IMR-90 (cell line): ENCODE data around the gene CCNE1. TPM values are rescaled to one million over a fixed set of nuclear protein-coding genes. Genes with fewer than 3 reads are reported as not detected.
A peak's percentile ranks its signal among the peaks of the same experiment; 100 is the strongest.

Experiments used
- ATAC-seq: fragments of 200-7000 bp; cut with Tn5 transposase; 2 replicates; pipeline ENCODE4 v1.9.1; 2020; ENCODE audit warnings: low read depth, mild to moderate bottlenecking, moderate library complexity
- BruUV-seq: library from RNA; stranded (reverse); fragments of 400-500 nt; replicated peaks from 2 replicates; lab custom pipeline; 2021; lab: Mats Ljungman, UMichigan
- CTCF ChIA-PET: fragments of 300-600 bp; formaldehyde crosslinking; extraction: SDS; loops from one replicate; lab custom pipeline; 2021; ENCODE audit warnings: antibody characterized with exemption; lab: Yijun Ruan, JAX
- POLR2A ChIA-PET: fragments of 300-600 bp; sonication (Branson Sonifier 250); formaldehyde crosslinking; loops from one replicate; lab custom pipeline; 2022; ENCODE audit warnings: antibody characterized with exemption; ENCODE audit not compliant: unreplicated experiment; lab: Charles Lee
- DNase-seq: peaks from one replicate; pipeline ENCODE4 v3.0.0; 2013
- H2AFZ ChIP-seq: replicated peaks from 2 replicates; pipeline ENCODE3; 2013; ENCODE audit warnings: low read length, mild to moderate bottlenecking; ENCODE audit not compliant: poor library complexity
- H2AK5ac ChIP-seq: 2 replicates; pipeline ENCODE4 v1.6.1; 2013; ENCODE audit warnings: low read depth, low read length, inconsistent platforms
- H2AK9ac ChIP-seq: replicated peaks from 2 replicates; pipeline ENCODE3; 2013; ENCODE audit warnings: mild to moderate bottlenecking, low read depth, low read length, moderate library complexity; ENCODE audit not compliant: poor library complexity
- H2BK120ac ChIP-seq: 2 replicates; pipeline ENCODE4 v1.6.1; 2013; ENCODE audit warnings: low read depth, low read length, inconsistent platforms
- H2BK15ac ChIP-seq: 3 replicates; pipeline ENCODE4 v1.6.1; 2013; ENCODE audit warnings: low read depth, low read length, inconsistent platforms
- H2BK20ac ChIP-seq: 2 replicates; pipeline ENCODE4 v1.6.1; 2013; ENCODE audit warnings: low read depth, mild to moderate bottlenecking, inconsistent platforms, low read length, moderate library complexity
- H2BK5ac ChIP-seq: 2 replicates; pipeline ENCODE4 v1.6.1; 2013; ENCODE audit warnings: mild to moderate bottlenecking, low read depth, low read length, inconsistent platforms; ENCODE audit not compliant: poor library complexity, severe bottlenecking
- H3K14ac ChIP-seq: replicated peaks from 2 replicates; pipeline ENCODE4 v1.6.1; 2013; ENCODE audit warnings: low read depth, low read length, inconsistent platforms
- H3K18ac ChIP-seq: 2 replicates; pipeline ENCODE4 v1.6.1; 2013; ENCODE audit warnings: low read depth, low read length, control low read depth
- H3K23ac ChIP-seq: 2 replicates; pipeline ENCODE4 v1.6.1; 2013; ENCODE audit warnings: low read depth, low read length, inconsistent platforms
- H3K27ac ChIP-seq: 2 replicates; pipeline ENCODE4 v1.5.1; 2013; ENCODE audit warnings: mild to moderate bottlenecking, control low read depth, low read length; ENCODE audit not compliant: insufficient read depth
- H3K27me3 ChIP-seq: 2 replicates; pipeline ENCODE4 v1.6.1; 2013; ENCODE audit warnings: low read length; ENCODE audit not compliant: control insufficient read depth, insufficient read depth
- H3K36me3 ChIP-seq: 2 replicates; pipeline ENCODE4 v1.6.1; 2013; ENCODE audit warnings: low read length, mixed read lengths; ENCODE audit not compliant: control insufficient read depth, insufficient read depth
- H3K4ac ChIP-seq: 2 replicates; pipeline ENCODE4 v1.6.1; 2013; ENCODE audit warnings: low read depth, low read length, inconsistent platforms
- H3K4me1 ChIP-seq: 2 replicates; pipeline ENCODE4 v1.6.1; 2013; ENCODE audit warnings: low read length, mixed read lengths; ENCODE audit not compliant: control insufficient read depth, insufficient read depth
- H3K4me2 ChIP-seq: 2 replicates; pipeline ENCODE4 v1.6.1; 2013; ENCODE audit warnings: low read depth, mild to moderate bottlenecking, control low read depth, low read length, moderate library complexity
- H3K4me3 ChIP-seq: 2 replicates; pipeline ENCODE4 v1.5.1; 2013; ENCODE audit warnings: low read depth, mild to moderate bottlenecking, control low read depth, low read length, moderate library complexity; ENCODE audit not compliant: insufficient read depth
- H3K56ac ChIP-seq: 2 replicates; pipeline ENCODE4 v1.6.1; 2013; ENCODE audit warnings: low read length, inconsistent platforms; ENCODE audit not compliant: insufficient read depth; ENCODE audit errors: extremely low read depth
- H3K79me1 ChIP-seq, 2 experiments: 2 replicates each; pipeline ENCODE4 v1.6.1; 2013; ENCODE audit warnings: low read length in 2 of 2, inconsistent platforms in 1 of 2, low read depth in 1 of 2
- H3K9ac ChIP-seq: 2 replicates; pipeline ENCODE4 v1.6.1; 2013; ENCODE audit warnings: low read depth, low read length, control low read depth
- H3K9me1 ChIP-seq: 2 replicates; pipeline ENCODE4 v1.6.1; 2013; ENCODE audit warnings: low read length, inconsistent platforms; ENCODE audit not compliant: insufficient read depth
- H3K9me3 ChIP-seq: 2 replicates; pipeline ENCODE4 v1.6.1; 2013; ENCODE audit warnings: low read length; ENCODE audit not compliant: control insufficient read depth, insufficient read depth
- H4K20me1 ChIP-seq: 2 replicates; pipeline ENCODE4 v1.6.1; 2013; ENCODE audit warnings: low read length, inconsistent platforms; ENCODE audit not compliant: insufficient read depth
- H4K5ac ChIP-seq: 2 replicates; pipeline ENCODE4 v1.6.1; 2013; ENCODE audit warnings: mild to moderate bottlenecking, low read depth, low read length, control low read depth
- H4K8ac ChIP-seq, 2 experiments: 2 replicates each; pipeline ENCODE4 v1.6.1; 2013; ENCODE audit warnings: low read depth in 2 of 2, low read length in 2 of 2, control low read depth in 1 of 2, inconsistent platforms in 1 of 2
- H4K91ac ChIP-seq: 2 replicates; pipeline ENCODE4 v1.6.1; 2013; ENCODE audit warnings: low read depth, low read length, inconsistent platforms; ENCODE audit not compliant: insufficient read depth
- BHLHE40 ChIP-seq: fragments of 150-350 bp; IDR thresholded peaks from 2 replicates; pipeline ENCODE4 v1.6.1; 2016; ENCODE audit warnings: mild to moderate bottlenecking, low read depth, low read length
- CEBPB ChIP-seq: IDR thresholded peaks from 2 replicates; pipeline ENCODE4 v1.6.1; 2012; ENCODE audit warnings: low read depth, low read length, improper control_type of control experiment
- CHD1 ChIP-seq: IDR thresholded peaks from 2 replicates; pipeline ENCODE4 v1.6.1; 2012; ENCODE audit warnings: low read depth, low read length, improper control_type of control experiment
- FOS ChIP-seq: fragments of 150-350 bp; IDR thresholded peaks from 2 replicates; pipeline ENCODE4 v1.6.1; 2016; ENCODE audit warnings: low read depth, low read length
- MAFK ChIP-seq: IDR thresholded peaks from 2 replicates; pipeline ENCODE4 v1.6.1; 2012; ENCODE audit warnings: low read depth, low read length, improper control_type of control experiment
- MAZ ChIP-seq: IDR thresholded peaks from 2 replicates; pipeline ENCODE4 v1.6.1; 2012; ENCODE audit warnings: low read depth, mild to moderate bottlenecking, low read length, improper control_type of control experiment, moderate library complexity, borderline replicate concordance
- NFE2L2 ChIP-seq: fragments of 150-350 bp; IDR thresholded peaks from 2 replicates; pipeline ENCODE4 v1.6.1; 2016; ENCODE audit warnings: low read depth, mild to moderate bottlenecking, low read length
- POLR2A ChIP-seq: IDR thresholded peaks from 2 replicates; pipeline ENCODE4 v1.6.1; 2012; ENCODE audit warnings: mild to moderate bottlenecking, low read depth, low read length
- RAD21 ChIP-seq: IDR thresholded peaks from 2 replicates; pipeline ENCODE4 v1.6.1; 2012; ENCODE audit warnings: low read length, improper control_type of control experiment
- RCOR1 ChIP-seq: IDR thresholded peaks from 2 replicates; pipeline ENCODE4 v1.6.1; 2012; ENCODE audit warnings: mild to moderate bottlenecking, low read length, improper control_type of control experiment; ENCODE audit not compliant: insufficient replicate concordance
- RFX5 ChIP-seq: IDR thresholded peaks from 2 replicates; pipeline ENCODE4 v1.8.0; 2012; ENCODE audit warnings: low read depth, mild to moderate bottlenecking, low read length, moderate library complexity
- SMC3 ChIP-seq: fragments of 150-350 bp; IDR thresholded peaks from 2 replicates; pipeline ENCODE4 v1.6.1; 2016; ENCODE audit warnings: low read depth, mild to moderate bottlenecking, antibody characterized with exemption, low read length, moderate library complexity
- WGBS, 2 experiments: methylation state at CpG; one replicate each; pipeline versions ENCODE4 v1.1.5 to v1.1.7; 2013; ENCODE audit warnings: missing lambda C conversion rate in 2 of 2; ENCODE audit not compliant: insufficient read length in 1 of 2; ENCODE audit errors: extremely low coverage in 2 of 2; 5-methylcytosine and 5-hydroxymethylcytosine counted together
- dilution Hi-C: fragments of 300-500 bp; cut with HindIII; formaldehyde crosslinking; loops from one replicate; pipeline ENCODE4 v1.14.3; 2018; ENCODE audit warnings: low sequenced_read_pairs; ENCODE audit not compliant: unreplicated experiment
- in situ Hi-C: fragments of 300-500 bp; cut with MboI; formaldehyde crosslinking; loops from 3 replicates; pipeline ENCODE4 v1.14.3; 2019; ENCODE audit warnings: low sequenced_read_pairs, inconsistent platforms, mixed read lengths
- intact Hi-C: fragments of 100-400 bp; cut with micrococcal nuclease; formaldehyde crosslinking; loops from 2 replicates; pipeline ENCODE4 v1.10.0; 2022
- polyA plus RNA-seq, 3 experiments: library from polyadenylated mRNA; depleted of rRNA; stranded (reverse); fragments of >200 nt; gene quantifications; 2 replicates each; pipeline ENCODE4 v1.2.3, GENCODE V29; 2012; ENCODE audit warnings: low replicate concordance in 1 of 3
- total RNA-seq: library from RNA; depleted of rRNA; stranded (reverse); fragments of >200 nt; gene quantifications from 2 replicates; pipeline ENCODE4 v1.2.3, GENCODE V29; 2012
- TF ChIP-seq, protein P1 (sequence below): conservative IDR thresholded peaks from 2 replicates; pipeline ENCODE4 v1.5.1; 2012; ENCODE audit warnings: mild to moderate bottlenecking, low read depth, low read length, improper control_type of control experiment
- TF ChIP-seq, protein P2 (sequence below): fragments of 150-350 bp; IDR thresholded peaks from 2 replicates; pipeline ENCODE4 v1.6.1; 2016; ENCODE audit warnings: low read depth, mild to moderate bottlenecking, low read length, moderate library complexity, borderline replicate concordance
- TF ChIP-seq, protein P3 (sequence below): fragments of 150-350 bp; IDR thresholded peaks from 2 replicates; pipeline ENCODE4 v1.6.1; 2017; ENCODE audit warnings: mild to moderate bottlenecking, antibody characterized with exemption, low read length, low read depth

The CCNE1 gene
- total and polyA plus RNA-seq, 2 of the 4 experiments (the other 2 are of a cell fraction): 6.8 to 7.0 TPM

DNA sequence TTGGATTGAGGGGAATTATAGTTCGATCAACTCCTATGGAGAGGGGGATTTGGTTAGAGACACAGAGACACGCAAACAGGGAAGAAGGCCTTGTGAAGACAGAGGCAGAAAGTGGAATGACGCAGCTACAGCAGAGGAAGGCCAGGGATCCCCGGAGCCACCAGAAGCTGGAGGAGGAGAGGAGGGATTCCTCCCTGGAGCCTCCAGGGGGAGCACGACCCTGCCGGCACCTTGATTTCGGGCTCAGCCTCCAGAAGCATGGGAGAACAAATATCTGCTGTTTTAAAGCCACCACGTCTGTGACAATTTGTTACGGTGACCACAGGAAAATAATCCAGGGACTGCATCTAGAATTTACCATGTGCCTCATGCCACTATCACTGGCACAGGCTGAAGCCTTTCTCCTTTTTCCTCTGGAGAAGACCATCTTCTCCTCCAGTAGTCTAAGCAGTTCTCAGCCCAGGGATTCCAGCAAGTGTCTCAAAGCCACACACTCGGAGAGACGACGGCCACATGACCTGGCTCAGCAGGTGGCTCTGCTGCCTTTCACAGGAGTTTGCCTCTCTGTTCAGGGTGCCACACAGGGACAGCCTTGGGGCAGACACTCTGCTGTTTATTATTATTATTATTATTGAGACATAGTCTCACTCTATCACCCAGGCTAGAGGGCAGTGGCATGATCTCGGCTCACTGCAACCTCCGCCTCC is 39.9 kb upstream of the CCNE1 start:
- H3K36me3 ChIP-seq: no peaks in the 10 kb centered on the region
- H3K9me3 ChIP-seq: no peaks in the 10 kb centered on the region
- H2BK5ac ChIP-seq: no peak overlapping the region
- no peak overlapping the region for H4K5ac ChIP-seq
- no TSS peak for BruUV-seq
- H3K23ac ChIP-seq: no peak overlapping the region
- intact Hi-C loops: loop anchor here (1.0 kb wide), 2 partner anchors 101 to 878 kb away; no protein-coding TSS in a partner anchor
- H2AK5ac ChIP-seq: no peak overlapping the region
- no peak overlapping the region for H3K56ac ChIP-seq
- H4K8ac ChIP-seq: no peak overlapping the region
- WGBS, 2 experiments: 27% methylated on average over 5 of the region's 14 CpGs; no CpG with 5 or more reads in 1 of the 2 experiments
- dilution Hi-C loops: no loop called here
- no peak overlapping the region for H3K27ac ChIP-seq
- no peak overlapping the region for H3K4ac ChIP-seq
- in situ Hi-C loops: loop anchor here (5.0 to 10.0 kb wide), 2 partner anchors 100 to 883 kb away; no protein-coding TSS in a partner anchor
- no peaks in the 10 kb centered on the region; the same call in 1 of the 2 replicates for H3K4me1 ChIP-seq
- no peak overlapping the region for H3K18ac ChIP-seq
- peak; percentile 94 for ATAC-seq
- no peaks in the 10 kb centered on the region for H3K79me1 ChIP-seq
- no peak overlapping the region for H2BK120ac ChIP-seq
- no peak overlapping the region for H2BK20ac ChIP-seq
- no peak overlapping the region for H3K4me2 ChIP-seq
- no peaks in the 10 kb centered on the region for H4K20me1 ChIP-seq
- no peak overlapping the region for H2AK9ac ChIP-seq
- ChIA-PET POLR2A (no interaction called here), CTCF (interaction anchor here (0.8 to 1.0 kb wide), 3 partner anchors 79 to 258 kb away, joined by 3 to 8 read pairs (median 3); no protein-coding TSS in a partner anchor)
- H2AFZ ChIP-seq: no peak overlapping the region
- no peak overlapping the region for H3K9ac ChIP-seq
- peaks cover 2% of the 10 kb centered on the region; the same call in 1 of the 2 replicates for H3K27me3 ChIP-seq
- no peak overlapping the region for H3K4me3 ChIP-seq
- H3K9me1 ChIP-seq: no peaks in the 10 kb centered on the region
- DNase-seq: peak; percentile 37
- no peak overlapping the region for H2BK15ac ChIP-seq
- no peak overlapping the region for H4K91ac ChIP-seq
- H3K14ac ChIP-seq: no peak overlapping the region
- TF ChIP-seq SMC3 (peak; percentile 72), MAZ (no peak), CEBPB (no peak), CHD1 (no peak), RCOR1 (no peak), RAD21 (peak; percentile 71), BHLHE40 (no peak), FOS (no peak), RFX5 (no peak), MAFK (no peak), NFE2L2 (no peak), POLR2A (no peak)
- TF ChIP-seq, protein P1, sequence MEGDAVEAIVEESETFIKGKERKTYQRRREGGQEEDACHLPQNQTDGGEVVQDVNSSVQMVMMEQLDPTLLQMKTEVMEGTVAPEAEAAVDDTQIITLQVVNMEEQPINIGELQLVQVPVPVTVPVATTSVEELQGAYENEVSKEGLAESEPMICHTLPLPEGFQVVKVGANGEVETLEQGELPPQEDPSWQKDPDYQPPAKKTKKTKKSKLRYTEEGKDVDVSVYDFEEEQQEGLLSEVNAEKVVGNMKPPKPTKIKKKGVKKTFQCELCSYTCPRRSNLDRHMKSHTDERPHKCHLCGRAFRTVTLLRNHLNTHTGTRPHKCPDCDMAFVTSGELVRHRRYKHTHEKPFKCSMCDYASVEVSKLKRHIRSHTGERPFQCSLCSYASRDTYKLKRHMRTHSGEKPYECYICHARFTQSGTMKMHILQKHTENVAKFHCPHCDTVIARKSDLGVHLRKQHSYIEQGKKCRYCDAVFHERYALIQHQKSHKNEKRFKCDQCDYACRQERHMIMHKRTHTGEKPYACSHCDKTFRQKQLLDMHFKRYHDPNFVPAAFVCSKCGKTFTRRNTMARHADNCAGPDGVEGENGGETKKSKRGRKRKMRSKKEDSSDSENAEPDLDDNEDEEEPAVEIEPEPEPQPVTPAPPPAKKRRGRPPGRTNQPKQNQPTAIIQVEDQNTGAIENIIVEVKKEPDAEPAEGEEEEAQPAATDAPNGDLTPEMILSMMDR: peak; percentile 70
- TF ChIP-seq, protein P2, sequence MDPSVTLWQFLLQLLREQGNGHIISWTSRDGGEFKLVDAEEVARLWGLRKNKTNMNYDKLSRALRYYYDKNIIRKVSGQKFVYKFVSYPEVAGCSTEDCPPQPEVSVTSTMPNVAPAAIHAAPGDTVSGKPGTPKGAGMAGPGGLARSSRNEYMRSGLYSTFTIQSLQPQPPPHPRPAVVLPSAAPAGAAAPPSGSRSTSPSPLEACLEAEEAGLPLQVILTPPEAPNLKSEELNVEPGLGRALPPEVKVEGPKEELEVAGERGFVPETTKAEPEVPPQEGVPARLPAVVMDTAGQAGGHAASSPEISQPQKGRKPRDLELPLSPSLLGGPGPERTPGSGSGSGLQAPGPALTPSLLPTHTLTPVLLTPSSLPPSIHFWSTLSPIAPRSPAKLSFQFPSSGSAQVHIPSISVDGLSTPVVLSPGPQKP: no peak
- TF ChIP-seq, protein P3, sequence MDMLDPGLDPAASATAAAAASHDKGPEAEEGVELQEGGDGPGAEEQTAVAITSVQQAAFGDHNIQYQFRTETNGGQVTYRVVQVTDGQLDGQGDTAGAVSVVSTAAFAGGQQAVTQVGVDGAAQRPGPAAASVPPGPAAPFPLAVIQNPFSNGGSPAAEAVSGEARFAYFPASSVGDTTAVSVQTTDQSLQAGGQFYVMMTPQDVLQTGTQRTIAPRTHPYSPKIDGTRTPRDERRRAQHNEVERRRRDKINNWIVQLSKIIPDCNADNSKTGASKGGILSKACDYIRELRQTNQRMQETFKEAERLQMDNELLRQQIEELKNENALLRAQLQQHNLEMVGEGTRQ: no peak
